Gastrocnemius medialis (tissue), 4 donors: Measurements from ENCODE around the gene TMUB1.

Experiments used
- CTCF ChIP-seq, 5 experiments: fragments of 450-650 bp in 3 of 5; fragments of 200-600 bp in 2 of 5; sonication (generic) in 2 of 5; IDR thresholded peaks in 4 of 5; conservative IDR thresholded peaks in 1 of 5; 1 replicate in 4 of 5; 2 replicates in 1 of 5; pipeline ENCODE4 v1.5.1; 2016 to 2019; ENCODE audit warnings: antibody characterized with exemption in 5 of 5, mild to moderate bottlenecking in 3 of 5, moderate library complexity in 3 of 5
- POLR2A ChIP-seq, 2 donors: fragments of 450-650 bp; IDR thresholded peaks; one replicate each; pipeline ENCODE4 v1.6.1; 2017; ENCODE audit warnings: antibody characterized with exemption in 2 of 2, mild to moderate bottlenecking in 2 of 2, moderate library complexity in 2 of 2

GRCh38 chr7:151040616-151041375, 42.5 kb downstream of the TMUB1 start:
- TF ChIP-seq CTCF (IDR thresholded peaks at IDR 0.05 in 4 of 5, conservative IDR thresholded peaks at IDR 0.05 in 1 of 5): no peak
- TF ChIP-seq POLR2A (IDR thresholded peaks at IDR 0.05): no peak
